Neural crest cell (in vitro differentiated cells): ENCODE data around the gene UBR4. TPM values are rescaled to one million over a fixed set of nuclear protein-coding genes. Genes with fewer than 3 reads are reported as not detected.

Experiments
- DNase-seq: peaks from one replicate; pipeline ENCODE4 v3.0.0; 2021; ENCODE audit warnings: low read depth, mixed read lengths, low spot score
- H3K27ac Mint-ChIP-seq: one replicate; pipeline ENCODE4 v1.8.0; 2021; ENCODE audit warnings: mild to moderate bottlenecking, mixed read lengths; ENCODE audit not compliant: unreplicated experiment
- H3K27me3 Mint-ChIP-seq: 2 replicates; pipeline ENCODE4 v1.8.0; 2021; ENCODE audit warnings: low read depth, mild to moderate bottlenecking, mixed read lengths
- H3K36me3 Mint-ChIP-seq: 2 replicates; pipeline ENCODE4 v1.8.0; 2021; ENCODE audit warnings: low read depth, mild to moderate bottlenecking, mixed read lengths
- H3K4me1 Mint-ChIP-seq: 2 replicates; pipeline ENCODE4 v1.8.0; 2021; ENCODE audit warnings: mixed read lengths
- H3K4me3 Mint-ChIP-seq: one replicate; pipeline ENCODE4 v1.8.0; 2021; ENCODE audit warnings: mild to moderate bottlenecking, mixed read lengths
- H3K9me3 Mint-ChIP-seq: 2 replicates; pipeline ENCODE4 v1.8.0; 2021; ENCODE audit warnings: mixed read lengths
- CTCF ChIP-seq: fragments of 200-600 bp; sonication (generic); conservative IDR thresholded peaks from 2 replicates; pipeline ENCODE4 v1.5.0; 2021; ENCODE audit warnings: antibody characterized with exemption, mild to moderate bottlenecking
- total RNA-seq: library from RNA; stranded (reverse); gene quantifications from 2 replicates; pipeline ENCODE4 v1.2.1, GENCODE V29; 2021

The UBR4 gene
- total RNA-seq, 1 donor from 2014 or later = 114 TPM

DNA sequence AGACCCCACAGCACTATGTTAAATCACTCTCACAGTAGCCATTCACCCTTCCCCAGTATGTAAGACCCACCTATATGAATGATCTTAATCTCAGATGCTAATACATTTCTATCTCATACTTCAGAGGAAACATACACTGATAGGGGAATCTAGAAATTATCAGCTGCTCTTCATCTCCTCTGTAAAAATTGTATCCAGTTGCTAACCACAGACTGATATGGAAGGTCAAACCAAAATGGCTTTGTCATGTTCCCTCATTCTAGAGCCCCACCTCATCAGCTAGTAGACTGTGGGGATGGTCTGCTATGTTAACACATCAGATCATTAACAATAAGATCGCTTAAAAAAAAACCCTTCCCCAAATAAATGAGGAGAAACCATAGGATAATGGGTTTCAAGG is 71.7 kb downstream of the UBR4 start:
- Mint-ChIP-seq H3K4me1 (no peaks in the 10 kb centered on the region), H3K27me3 (no peaks in the 10 kb centered on the region), H3K36me3 (peaks cover 56% of the 10 kb centered on the region), H3K27ac (no peak overlapping the region), H3K4me3 (no peak overlapping the region), H3K9me3 (peaks cover 3% of the 10 kb centered on the region)
- TF ChIP-seq CTCF = no peak
- DNase-seq = no peak

DNA sequence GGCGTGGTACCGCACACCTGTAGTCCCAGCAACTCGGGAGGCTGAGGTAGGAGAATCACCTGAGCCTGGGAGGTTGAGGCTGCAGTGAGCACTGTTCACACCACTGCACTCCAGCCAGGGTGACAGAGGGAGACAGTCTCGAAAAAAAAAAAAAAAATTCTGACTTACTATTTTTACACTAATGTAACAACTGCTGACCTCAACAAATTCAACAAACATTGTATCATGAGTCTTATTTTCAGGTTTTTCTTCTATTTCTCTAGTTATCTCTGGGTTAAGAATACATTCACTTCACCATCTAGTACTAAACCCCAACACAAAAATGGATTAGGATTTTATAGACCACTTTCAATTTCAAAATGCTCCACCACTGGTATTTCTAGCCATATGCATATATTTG is 72.9 kb downstream of the UBR4 start:
- Mint-ChIP-seq H3K4me1 (no peaks in the 10 kb centered on the region), H3K27ac (no peak overlapping the region), H3K4me3 (no peak overlapping the region), H3K9me3 (peaks cover 7% of the 10 kb centered on the region), H3K36me3 (peaks cover 61% of the 10 kb centered on the region), H3K27me3 (no peaks in the 10 kb centered on the region)
- DNase-seq = no peak
- TF ChIP-seq CTCF = no peak

DNA sequence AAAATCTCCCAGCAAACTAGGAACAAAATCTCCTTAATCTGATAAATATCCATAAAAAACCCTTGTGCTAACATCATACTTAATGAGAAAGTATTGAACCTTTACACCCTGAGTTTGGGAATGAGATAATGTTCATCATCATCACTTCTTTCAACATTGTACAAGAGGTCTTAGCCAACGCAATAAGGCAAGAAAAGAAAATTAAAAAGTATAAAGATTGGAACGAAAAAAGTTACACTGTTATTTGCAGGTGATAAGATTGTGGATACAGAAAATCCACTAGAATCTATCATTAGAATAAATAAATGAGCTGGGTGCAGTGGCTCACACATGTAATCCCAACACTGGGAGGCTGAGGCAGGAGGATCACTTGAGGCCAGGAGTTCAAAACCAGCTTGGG is 76.7 kb downstream of the UBR4 start:
- Mint-ChIP-seq H3K9me3 (peaks cover 7% of the 10 kb centered on the region), H3K36me3 (peaks cover 56% of the 10 kb centered on the region), H3K27me3 (no peaks in the 10 kb centered on the region), H3K4me1 (no peaks in the 10 kb centered on the region), H3K4me3 (no peak overlapping the region), H3K27ac (no peak overlapping the region)
- TF ChIP-seq CTCF = no peak
- DNase-seq = no peak

DNA sequence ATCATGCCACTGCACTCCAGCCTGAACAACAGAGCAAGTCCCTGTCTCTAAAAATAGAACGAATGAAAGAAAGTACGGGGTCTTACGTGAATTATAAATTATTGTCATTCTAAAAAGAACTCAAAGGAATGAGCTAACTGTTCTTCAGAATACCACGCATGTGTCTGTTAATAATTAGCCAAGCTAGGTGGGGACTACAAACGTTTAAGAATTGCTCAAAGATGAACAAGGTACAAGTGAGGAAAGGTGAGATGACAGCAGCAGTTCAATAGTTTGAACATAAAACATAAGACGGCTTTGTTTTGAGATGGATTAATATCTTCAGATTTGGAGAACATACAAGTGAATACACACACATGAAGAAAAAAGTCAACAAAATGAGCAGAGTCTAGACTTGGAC is 79.6 kb downstream of the UBR4 start:
- TF ChIP-seq CTCF = no peak
- Mint-ChIP-seq H3K27me3 (no peaks in the 10 kb centered on the region), H3K36me3 (peaks cover 45% of the 10 kb centered on the region), H3K27ac (no peak overlapping the region), H3K4me1 (no peaks in the 10 kb centered on the region), H3K4me3 (no peak overlapping the region), H3K9me3 (peaks cover 5% of the 10 kb centered on the region)
- DNase-seq = no peak

GRCh38 chr1:19128968-19129514 is 81.0 kb downstream of the UBR4 start:
- TF ChIP-seq CTCF = no peak
- no peak overlapping the region for H3K4me3 Mint-ChIP-seq
- no peaks in the 10 kb centered on the region for H3K4me1 Mint-ChIP-seq
- H3K9me3 Mint-ChIP-seq = peaks cover 5% of the 10 kb centered on the region
- no peak overlapping the region for H3K27ac Mint-ChIP-seq
- no peaks in the 10 kb centered on the region for H3K27me3 Mint-ChIP-seq
- DNase-seq = no peak
- H3K36me3 Mint-ChIP-seq = peaks cover 38% of the 10 kb centered on the region

DNA sequence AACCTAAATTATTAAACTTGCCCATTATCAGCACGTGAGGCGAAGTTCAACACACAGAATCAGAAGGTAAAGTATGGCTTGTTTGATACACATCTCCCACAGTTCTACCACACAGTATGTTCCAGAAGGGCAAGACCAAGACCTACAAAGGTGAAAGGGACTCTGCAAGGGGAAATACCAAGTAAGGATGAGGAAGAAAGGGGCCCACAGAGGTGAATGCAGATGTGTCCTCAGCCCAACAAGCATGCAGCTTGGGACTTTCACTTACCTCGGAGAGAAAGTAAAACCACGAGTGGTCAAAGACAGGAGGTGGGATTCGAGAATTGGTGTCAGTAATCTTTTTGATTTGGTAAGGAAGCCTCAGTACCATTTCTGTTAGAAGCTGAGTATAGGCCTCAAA is 85.8 kb downstream of the UBR4 start:
- no peak overlapping the region for H3K4me3 Mint-ChIP-seq
- peaks cover 28% of the 10 kb centered on the region for H3K36me3 Mint-ChIP-seq
- H3K27me3 Mint-ChIP-seq = no peaks in the 10 kb centered on the region
- no peak for DNase-seq
- H3K4me1 Mint-ChIP-seq = no peaks in the 10 kb centered on the region
- H3K9me3 Mint-ChIP-seq = no peaks in the 10 kb centered on the region
- no peak for TF ChIP-seq CTCF
- H3K27ac Mint-ChIP-seq = no peak overlapping the region
